IPS DF 6.9 (cell line): Measurements from ENCODE around the gene RAPGEF4.

Source experiments
- DNase-seq: peaks from one replicate; pipeline ENCODE4 v3.0.0-alpha.2; 2013; ENCODE audit warnings: low read depth, low spot score
- H3K27ac ChIP-seq: one replicate; pipeline ENCODE4 v1.5.1; 2013; ENCODE audit warnings: low read length, control low read depth
- H3K27me3 ChIP-seq: 2 replicates; pipeline ENCODE4 v1.6.1; 2013; ENCODE audit warnings: mild to moderate bottlenecking, low read length; ENCODE audit not compliant: control insufficient read depth, insufficient read depth
- H3K36me3 ChIP-seq: 2 replicates; pipeline ENCODE4 v1.6.1; 2013; ENCODE audit warnings: low read length; ENCODE audit not compliant: control insufficient read depth, insufficient read depth
- H3K4me1 ChIP-seq: 2 replicates; pipeline ENCODE4 v1.6.1; 2013; ENCODE audit warnings: low read length; ENCODE audit not compliant: control insufficient read depth, insufficient read depth
- H3K4me3 ChIP-seq: 2 replicates; pipeline ENCODE4 v1.5.1; 2013; ENCODE audit warnings: mild to moderate bottlenecking, low read length
- H3K9me3 ChIP-seq: 2 replicates; pipeline ENCODE4 v1.6.1; 2013; ENCODE audit warnings: low read length, inconsistent platforms; ENCODE audit not compliant: control insufficient read depth, insufficient read depth
- whole genome bisulfite sequencing: extraction: QIAGEN DNeasy Blood & Tissue Kit; methylation state at CpG from one replicate; pipeline ENCODE4 v1.1.7; 2013; ENCODE audit warnings: mixed read lengths, missing lambda C conversion rate; ENCODE audit not compliant: insufficient read length, insufficient coverage; 5-methylcytosine and 5-hydroxymethylcytosine counted together

Gene RAPGEF4

DNA sequence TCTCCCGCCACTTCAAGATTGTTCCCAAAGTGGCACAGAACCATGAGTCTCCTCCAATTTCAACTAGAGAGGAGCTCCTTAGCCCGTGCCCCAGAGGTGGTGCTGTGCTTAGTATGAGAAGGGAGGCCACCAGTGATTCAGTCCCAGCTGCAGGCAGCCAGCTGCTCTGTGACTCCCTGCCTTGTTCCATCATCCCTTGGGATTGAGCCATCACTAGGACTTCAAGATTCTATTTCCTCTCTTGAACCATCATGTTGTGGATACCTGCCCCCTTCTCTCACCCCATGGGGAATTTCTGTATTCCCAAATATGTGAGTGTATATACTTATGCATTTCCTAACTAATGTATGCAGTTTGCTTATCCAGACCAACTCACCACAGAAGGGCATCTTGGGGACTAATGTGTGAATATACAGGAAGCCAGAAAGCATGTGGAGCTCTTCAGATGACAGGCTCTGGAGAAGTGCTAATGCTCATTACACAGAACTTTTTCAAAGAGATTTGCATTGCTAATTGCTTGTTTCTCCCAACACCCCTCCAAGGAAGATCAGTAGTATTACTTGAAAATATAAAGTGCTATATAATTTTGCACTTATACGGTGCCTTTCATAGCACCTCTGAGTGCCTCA lies 229.0 kb downstream of the RAPGEF4 start:
- H3K36me3 ChIP-seq, result no peaks in the 10 kb centered on the region
- H3K27ac ChIP-seq, result no peak overlapping the region
- DNase-seq, result no peak
- no peaks in the 10 kb centered on the region for H3K9me3 ChIP-seq
- no peak overlapping the region for H3K4me3 ChIP-seq
- 0 out of 2 replicates have a peak, but pooled peaks cover 1% of the 10 kb centered on the region for H3K4me1 ChIP-seq
- H3K27me3 ChIP-seq, result no peaks in the 10 kb centered on the region
- WGBS, result no CpG with 5 or more reads among the region's 3 CpGs

DNA sequence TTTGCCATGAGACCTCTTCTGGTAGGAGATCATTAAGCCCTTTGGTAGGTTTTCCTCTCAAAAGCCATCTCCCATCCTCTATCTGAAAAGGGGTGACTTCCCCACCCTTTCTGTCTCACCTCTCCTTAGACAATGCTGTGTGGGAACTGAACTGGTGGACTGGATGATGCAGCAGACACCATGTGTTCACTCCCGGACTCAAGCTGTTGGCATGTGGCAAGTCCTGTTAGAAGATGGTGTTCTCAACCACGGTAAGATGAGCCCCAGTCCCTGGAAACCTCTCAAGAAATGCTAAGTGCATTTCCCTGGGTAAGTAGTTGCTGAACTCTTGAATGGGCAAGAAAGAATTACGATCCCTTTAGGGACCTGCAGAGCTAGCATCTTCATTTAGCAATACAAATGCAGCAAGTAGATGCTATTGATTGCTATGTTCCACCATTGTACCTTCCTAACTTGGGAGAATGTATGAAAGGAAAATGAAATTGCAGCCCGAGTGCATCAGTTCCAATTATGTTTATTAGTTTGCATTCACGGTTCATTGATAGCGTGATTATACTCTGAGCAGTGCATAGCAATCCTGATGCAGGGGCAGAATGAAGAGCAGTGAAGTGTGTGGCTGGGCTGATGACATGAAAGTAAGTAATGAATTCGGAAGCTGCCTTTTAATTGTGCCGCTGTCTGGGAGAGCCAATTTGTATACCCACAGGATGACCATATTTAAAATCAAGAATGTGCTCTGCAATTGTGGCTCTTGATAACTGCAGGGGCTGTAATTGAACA lies 230.0 kb downstream of the RAPGEF4 start:
- H3K36me3 ChIP-seq, result no peaks in the 10 kb centered on the region
- H3K27me3 ChIP-seq, result no peaks in the 10 kb centered on the region
- no peaks in the 10 kb centered on the region for H3K9me3 ChIP-seq
- H3K4me1 ChIP-seq, result 0 out of 2 replicates have a peak, but pooled peaks cover 1% of the 10 kb centered on the region
- DNase-seq, result no peak
- no peak overlapping the region for H3K4me3 ChIP-seq
- no CpG with 5 or more reads among the region's 8 CpGs for WGBS
- no peak overlapping the region for H3K27ac ChIP-seq

DNA sequence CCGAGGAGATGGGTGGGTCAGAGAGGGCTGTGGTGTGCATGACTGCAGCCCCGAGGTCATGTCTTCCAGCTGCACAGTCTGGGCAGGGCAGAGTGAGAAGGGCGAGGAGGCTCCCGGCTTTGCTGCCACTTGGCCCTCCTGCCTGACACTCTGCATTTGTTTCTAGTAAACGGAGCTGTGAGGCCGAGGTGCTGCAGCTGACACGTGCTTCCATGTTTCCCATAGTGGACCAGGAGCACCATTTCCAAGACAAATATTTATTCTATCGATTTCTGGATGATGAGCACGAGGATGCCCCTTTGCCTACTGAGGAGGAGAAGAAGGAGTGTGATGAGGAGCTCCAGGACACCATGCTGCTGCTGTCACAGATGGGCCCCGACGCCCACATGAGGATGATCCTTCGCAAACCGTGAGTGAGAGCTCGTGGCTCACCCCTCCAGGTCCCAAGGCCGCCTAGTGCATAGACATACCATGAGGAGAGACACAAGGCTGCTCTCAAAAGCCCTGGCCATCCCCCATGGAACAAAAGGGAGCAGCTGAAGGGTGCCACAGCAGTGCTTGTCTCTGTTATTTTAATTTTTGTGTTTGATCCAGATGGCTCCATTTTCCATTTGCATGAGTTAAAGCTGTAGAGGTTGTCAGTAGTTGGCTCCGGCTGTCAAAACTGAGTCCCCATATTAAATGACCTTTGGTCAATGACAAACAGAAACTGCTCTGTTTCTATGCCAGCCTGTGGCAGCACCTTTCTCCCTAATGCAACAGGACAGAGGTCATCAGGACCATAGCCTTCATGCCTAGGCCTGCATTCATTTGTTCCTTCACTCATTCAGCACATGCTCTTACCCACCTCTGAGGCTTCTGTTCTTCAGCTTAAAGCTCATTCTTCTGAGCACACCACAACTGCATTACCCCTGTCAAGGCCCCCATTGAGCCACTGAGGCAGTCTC lies 231.7 kb downstream of the RAPGEF4 start:
- H3K27ac ChIP-seq, result no peak overlapping the region
- no peaks in the 10 kb centered on the region for H3K36me3 ChIP-seq
- no CpG with 5 or more reads among the region's 16 CpGs for WGBS
- no peaks in the 10 kb centered on the region for H3K27me3 ChIP-seq
- no peak for DNase-seq
- H3K4me3 ChIP-seq, result no peak overlapping the region
- H3K9me3 ChIP-seq, result no peaks in the 10 kb centered on the region
- H3K4me1 ChIP-seq, result 0 out of 2 replicates have a peak, but pooled peaks cover 1% of the 10 kb centered on the region

DNA sequence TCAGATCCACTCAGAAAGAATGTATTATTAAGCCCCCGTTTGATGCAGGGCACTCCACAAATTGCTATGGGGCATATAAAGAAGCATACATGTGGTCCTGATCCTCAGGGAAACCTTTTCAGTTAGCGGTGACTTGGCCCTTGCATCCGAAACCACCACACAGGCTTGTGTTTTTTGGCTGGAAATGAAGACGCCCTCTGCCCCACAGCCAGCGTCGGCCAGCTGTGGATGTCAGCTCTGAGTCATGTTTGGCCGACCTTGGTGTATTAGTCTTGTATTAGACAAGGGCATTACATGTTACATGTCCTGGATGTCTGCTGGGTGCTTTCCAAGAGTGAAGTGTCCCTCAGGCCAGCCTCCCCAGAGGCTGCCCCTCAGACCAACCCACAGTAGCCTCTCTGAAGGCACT lies 232.4 kb downstream of the RAPGEF4 start:
- WGBS, result no CpG with 5 or more reads among the region's 7 CpGs
- 0 out of 2 replicates have a peak, but pooled peaks cover 1% of the 10 kb centered on the region for H3K4me1 ChIP-seq
- no peak overlapping the region for H3K27ac ChIP-seq
- no peaks in the 10 kb centered on the region for H3K36me3 ChIP-seq
- DNase-seq, result no peak
- H3K27me3 ChIP-seq, result no peaks in the 10 kb centered on the region
- H3K4me3 ChIP-seq, result no peak overlapping the region
- no peaks in the 10 kb centered on the region for H3K9me3 ChIP-seq

DNA sequence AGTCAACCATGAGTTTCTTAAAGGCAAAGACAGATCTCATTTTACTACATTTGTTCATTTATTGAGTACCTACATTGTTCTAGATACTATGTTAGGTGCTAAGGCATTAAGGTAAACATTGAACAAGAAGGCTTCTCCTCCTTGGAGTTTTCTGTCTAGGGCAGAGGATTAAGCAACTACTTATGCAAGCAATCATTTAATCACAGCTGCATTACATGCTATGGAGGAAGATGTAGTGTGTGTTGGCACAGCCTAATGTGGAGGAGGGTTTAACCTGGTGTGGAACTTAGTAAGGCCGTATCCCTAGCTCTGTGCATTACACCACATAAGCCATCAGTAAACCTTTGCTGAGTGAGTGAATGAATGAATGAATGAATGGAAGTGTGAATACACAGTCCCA lies 233.5 kb downstream of the RAPGEF4 start:
- Histone ChIP-seq H3K27me3 (no peaks in the 10 kb centered on the region), H3K27ac (no peak overlapping the region), H3K4me1 (0 out of 2 replicates have a peak, but pooled peaks cover 1% of the 10 kb centered on the region), H3K4me3 (no peak overlapping the region), H3K36me3 (no peaks in the 10 kb centered on the region), H3K9me3 (no peaks in the 10 kb centered on the region)
- WGBS, result no CpG with 5 or more reads among the region's 1 CpG
- DNase-seq, result no peak

DNA sequence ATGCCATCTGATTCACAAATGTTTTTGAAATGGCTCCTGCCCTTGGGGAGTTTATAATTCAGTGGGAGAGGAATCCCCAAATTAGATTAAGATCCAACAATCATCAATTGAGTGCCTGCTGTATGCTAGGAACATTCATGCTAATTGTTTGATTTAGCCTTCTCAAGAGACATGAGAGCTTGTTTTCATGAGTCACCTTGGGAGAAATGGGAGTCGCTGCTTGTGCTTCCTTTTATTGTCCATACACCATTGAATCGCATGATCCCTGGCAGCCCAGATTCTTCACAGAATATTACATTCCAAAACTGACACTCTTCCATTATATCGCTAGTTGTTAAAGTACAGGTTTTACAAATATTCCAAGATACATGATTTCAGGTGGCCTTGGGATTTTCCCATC lies 234.0 kb downstream of the RAPGEF4 start:
- H3K36me3 ChIP-seq, result no peaks in the 10 kb centered on the region
- no peak overlapping the region for H3K27ac ChIP-seq
- WGBS, result no CpG with 5 or more reads among the region's 3 CpGs
- no peak for DNase-seq
- no peak overlapping the region for H3K4me3 ChIP-seq
- no peaks in the 10 kb centered on the region for H3K9me3 ChIP-seq
- H3K4me1 ChIP-seq, result 0 out of 2 replicates have a peak, but pooled peaks cover 1% of the 10 kb centered on the region
- no peaks in the 10 kb centered on the region for H3K27me3 ChIP-seq

DNA sequence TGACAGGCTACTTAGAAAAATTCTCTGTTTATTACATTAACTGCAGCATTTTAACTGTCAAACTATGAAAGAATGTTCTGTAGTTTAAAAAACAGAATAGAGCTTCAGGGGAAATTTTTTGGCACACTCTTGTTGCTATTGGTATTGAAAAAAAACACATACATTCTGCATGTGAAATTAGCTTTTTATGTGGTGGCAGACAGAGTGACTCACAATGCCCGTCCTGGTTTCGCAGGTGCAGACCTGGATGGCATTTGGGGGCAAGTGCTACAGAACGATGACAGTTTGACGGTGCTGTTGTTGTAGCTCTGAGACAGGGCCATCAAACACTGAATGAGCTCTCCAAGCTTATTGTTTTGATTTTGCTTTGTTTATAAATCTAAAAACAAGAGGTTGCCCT lies 235.0 kb downstream of the RAPGEF4 start:
- Histone ChIP-seq H3K27ac (no peak overlapping the region), H3K27me3 (no peaks in the 10 kb centered on the region), H3K36me3 (no peaks in the 10 kb centered on the region), H3K4me3 (no peak overlapping the region), H3K9me3 (no peaks in the 10 kb centered on the region), H3K4me1 (0 out of 2 replicates have a peak, but pooled peaks cover 1% of the 10 kb centered on the region)
- no peak for DNase-seq
- no CpG with 5 or more reads among the region's 4 CpGs for WGBS

DNA sequence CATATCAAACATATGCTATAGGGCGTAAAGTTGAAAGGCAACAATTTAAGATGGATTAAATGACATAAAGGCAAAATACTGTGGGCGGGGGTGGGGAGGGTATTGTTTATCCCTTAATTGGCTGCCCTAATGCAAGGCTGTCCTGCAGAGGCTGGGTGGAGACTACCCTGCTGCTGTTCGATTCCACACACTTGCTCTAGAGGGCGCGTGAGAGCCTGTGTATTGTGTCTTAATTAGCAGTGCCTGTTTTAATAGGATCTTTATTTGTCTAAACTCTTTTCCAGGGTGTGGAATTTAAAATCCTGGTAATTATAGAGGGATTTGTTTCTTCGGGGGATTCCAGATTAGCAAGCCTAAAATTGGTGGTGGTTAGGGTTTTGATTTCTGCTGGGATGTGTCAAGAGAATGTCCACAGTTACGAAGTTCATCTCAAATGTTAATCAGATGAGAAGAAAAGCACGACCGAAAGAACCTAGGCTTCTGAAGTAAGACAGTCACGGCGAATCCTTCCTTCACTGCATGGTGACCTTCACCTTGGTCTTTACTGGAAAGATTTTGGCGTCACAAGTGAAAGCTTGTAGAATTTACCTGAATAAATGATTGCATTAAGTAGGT lies 236.5 kb downstream of the RAPGEF4 start:
- Histone ChIP-seq H3K27me3 (no peaks in the 10 kb centered on the region), H3K4me1 (0 out of 2 replicates have a peak, but pooled peaks cover 1% of the 10 kb centered on the region), H3K4me3 (no peak overlapping the region), H3K36me3 (no peaks in the 10 kb centered on the region), H3K9me3 (no peaks in the 10 kb centered on the region), H3K27ac (no peak overlapping the region)
- no CpG with 5 or more reads among the region's 12 CpGs for WGBS
- DNase-seq, result no peak

DNA sequence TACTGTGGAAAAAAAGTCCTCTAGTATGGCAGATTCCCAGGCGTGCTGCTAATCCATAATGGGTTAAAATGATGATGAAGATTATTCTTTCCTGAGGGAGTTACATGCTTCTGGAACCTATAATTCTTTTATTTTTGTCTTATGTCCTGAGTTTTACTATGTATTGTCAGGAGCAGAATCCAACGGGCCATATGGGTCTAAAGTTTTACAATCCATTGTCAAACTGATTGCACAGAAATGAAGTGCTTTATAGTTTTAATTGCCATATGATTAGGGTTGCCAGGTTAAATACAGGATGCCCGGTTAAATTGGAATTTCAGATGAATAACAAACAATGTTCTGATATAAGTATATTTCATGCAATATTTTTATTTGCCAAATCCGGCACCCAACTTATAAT lies 239.1 kb downstream of the RAPGEF4 start:
- Histone ChIP-seq H3K27ac (no peak overlapping the region), H3K4me3 (no peak overlapping the region), H3K36me3 (no peaks in the 10 kb centered on the region), H3K4me1 (no peaks in the 10 kb centered on the region), H3K9me3 (no peaks in the 10 kb centered on the region), H3K27me3 (no peaks in the 10 kb centered on the region)
- no CpG with 5 or more reads among the region's 4 CpGs for WGBS
- DNase-seq, result no peak

DNA sequence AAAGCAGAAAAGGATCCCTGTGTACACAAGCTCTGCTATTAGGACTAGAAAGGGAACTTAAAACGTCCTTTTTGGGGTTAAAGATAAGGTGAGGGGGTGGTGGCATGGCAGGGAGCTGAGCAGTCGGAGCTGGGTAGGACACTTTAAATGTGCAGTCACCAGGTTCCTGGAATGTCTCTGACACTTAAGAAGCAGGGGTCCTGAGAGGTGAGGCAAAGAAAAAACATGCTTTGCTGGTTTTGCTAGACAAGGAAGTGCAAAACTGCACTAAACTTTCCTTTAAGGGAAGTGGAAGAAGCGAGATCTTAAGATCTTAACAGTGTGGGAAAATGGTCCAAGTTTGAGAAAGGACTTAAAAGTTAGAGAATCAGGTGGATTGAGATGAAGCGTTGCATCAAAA lies 240.5 kb downstream of the RAPGEF4 start:
- no peak overlapping the region for H3K27ac ChIP-seq
- no peak for DNase-seq
- H3K9me3 ChIP-seq, result no peaks in the 10 kb centered on the region
- no peaks in the 10 kb centered on the region for H3K4me1 ChIP-seq
- no peaks in the 10 kb centered on the region for H3K27me3 ChIP-seq
- H3K36me3 ChIP-seq, result no peaks in the 10 kb centered on the region
- no peak overlapping the region for H3K4me3 ChIP-seq
- WGBS, result no CpG with 5 or more reads among the region's 4 CpGs
